HG03378 (cell line): Measurements from ENCODE around the gene MYO10.

Experiments
- ATAC-seq: cut with Tn5 transposase; IDR thresholded peaks from one replicate; pipeline ENCODE4 v1.9.1; 2021; ENCODE audit warnings: mild to moderate bottlenecking, moderate library complexity; ENCODE audit not compliant: unreplicated experiment

Gene MYO10

GRCh38 chr5:16918156-16918555 lies 17.9 kb downstream of the MYO10 start:
- ATAC-seq = no peak

GRCh38 chr5:16916262-16916878 lies 19.7 kb downstream of the MYO10 start:
- ATAC-seq = no peak

- no peak for ATAC-seq
Measured at GRCh38 chr5:16914584-16914983, 21.5 kb downstream of the MYO10 start.

- ATAC-seq = no peak
Measured at GRCh38 chr5:16914108-16914435, 22.0 kb downstream of the MYO10 start.

- no peak for ATAC-seq
Measured at GRCh38 chr5:16913187-16914107, 22.6 kb downstream of the MYO10 start.

GRCh38 chr5:16912080-16912479 lies 24.0 kb downstream of the MYO10 start:
- ATAC-seq = no peak

- ATAC-seq = no peak
Measured at GRCh38 chr5:16909464-16909863, 26.6 kb downstream of the MYO10 start.

GRCh38 chr5:16907270-16907669 lies 28.8 kb downstream of the MYO10 start:
- no peak for ATAC-seq

- ATAC-seq = no peak
Measured at GRCh38 chr5:16906255-16906654, 29.8 kb downstream of the MYO10 start.

GRCh38 chr5:16903480-16904300 lies 32.4 kb downstream of the MYO10 start:
- ATAC-seq = no peak

- ATAC-seq = no peak
Measured at GRCh38 chr5:16902846-16903245, 33.2 kb downstream of the MYO10 start.

- no peak for ATAC-seq
Measured at GRCh38 chr5:16901021-16901644, 35.0 kb downstream of the MYO10 start.

- ATAC-seq = no peak
Measured at GRCh38 chr5:16899171-16899570, 36.9 kb downstream of the MYO10 start.

GRCh38 chr5:16897800-16898199 lies 38.3 kb downstream of the MYO10 start:
- no peak for ATAC-seq

- no peak for ATAC-seq
Measured at GRCh38 chr5:16897284-16897704, 38.8 kb downstream of the MYO10 start.

- ATAC-seq = no peak
Measured at GRCh38 chr5:16896767-16897166, 39.3 kb downstream of the MYO10 start.

- ATAC-seq = no peak
Measured at GRCh38 chr5:16894236-16895057, 41.6 kb downstream of the MYO10 start.

- ATAC-seq = no peak
Measured at GRCh38 chr5:16891033-16891432, 45.1 kb downstream of the MYO10 start.

GRCh38 chr5:16889972-16890519 lies 46.0 kb downstream of the MYO10 start:
- ATAC-seq = no peak
